ENCODE measurements around the gene MPDU1. TPM values are rescaled to one million over a fixed set of nuclear protein-coding genes. Genes with fewer than 3 reads are reported as not detected.

The MPDU1 gene
- polyA plus RNA-seq, 1 experiment = 174 TPM

GRCh38 chr17:7553356-7553755, 30.3 kb upstream of the MPDU1 start:
- DNase-seq (ENCODE audit: low read depth) = no peak
- ChIA-PET CTCF (interaction anchor here (5.9 kb wide), 1 partner anchor 7 kb away, joined by 41 read pairs; the partner anchor contains the start of gene SENP3), POLR2A (no interaction called here)
- Histone ChIP-seq H3K4me3 (ENCODE audit: low read depth, low read length) (no peak overlapping the region), H3K27me3 (ENCODE audit: control insufficient read depth, insufficient read depth, low read length) (no peaks in the 10 kb centered on the region), H3K36me3 (ENCODE audit: control insufficient read depth, insufficient read depth, low read length) (no peaks in the 10 kb centered on the region; the same call in 1 of the 2 replicates)
- TF ChIP-seq CTCF (IDR thresholded peaks at IDR 0.05; ENCODE audit: insufficient read depth, low read depth, low read length) = no peak

GRCh38 chr17:7555320-7555948, 28.2 kb upstream of the MPDU1 start:
- no peak for TF ChIP-seq CTCF (IDR thresholded peaks at IDR 0.05; ENCODE audit: insufficient read depth, low read depth, low read length)
- Histone ChIP-seq H3K4me3 (ENCODE audit: low read depth, low read length) (no peak overlapping the region), H3K27me3 (ENCODE audit: control insufficient read depth, insufficient read depth, low read length) (no peaks in the 10 kb centered on the region), H3K36me3 (ENCODE audit: control insufficient read depth, insufficient read depth, low read length) (no peaks in the 10 kb centered on the region; the same call in 1 of the 2 replicates)
- no peak for DNase-seq (ENCODE audit: low read depth)
- CTCF ChIA-PET = interaction anchor here (0.5 to 1.4 kb wide), 4 partner anchors 22 to 117 kb away, joined by 3 to 4 read pairs (median 3); partner anchors contain the start of gene FGF11
- POLR2A ChIA-PET = interaction anchor here (0.5 to 0.6 kb wide), 2 partner anchors 67 to 117 kb away, joined by 3 to 5 read pairs; no protein-coding TSS in a partner anchor

GRCh38 chr17:7556627-7557026, 27.0 kb upstream of the MPDU1 start:
- Histone ChIP-seq H3K4me3 (ENCODE audit: low read depth, low read length) (no peak overlapping the region), H3K27me3 (ENCODE audit: control insufficient read depth, insufficient read depth, low read length) (no peaks in the 10 kb centered on the region), H3K36me3 (ENCODE audit: control insufficient read depth, insufficient read depth, low read length) (no peaks in the 10 kb centered on the region; the same call in 1 of the 2 replicates)
- ChIA-PET POLR2A (no interaction called here), CTCF (interaction anchor here (2.6 kb wide), 2 partner anchors 33 to 42 kb away, joined by 11 to 20 read pairs; partner anchors contain the start of gene SOX15)
- no peak for TF ChIP-seq CTCF (IDR thresholded peaks at IDR 0.05; ENCODE audit: insufficient read depth, low read depth, low read length)
- no peak for DNase-seq (ENCODE audit: low read depth)

GRCh38 chr17:7557147-7557764, 26.4 kb upstream of the MPDU1 start:
- H3K4me3 ChIP-seq (ENCODE audit: low read depth, low read length) = no peak overlapping the region
- DNase-seq (ENCODE audit: low read depth) = no peak
- H3K36me3 ChIP-seq (ENCODE audit: control insufficient read depth, insufficient read depth, low read length) = no peaks in the 10 kb centered on the region; the same call in 1 of the 2 replicates
- TF ChIP-seq CTCF (IDR thresholded peaks at IDR 0.05; ENCODE audit: insufficient read depth, low read depth, low read length) = no peak
- POLR2A ChIA-PET = no interaction called here
- H3K27me3 ChIP-seq (ENCODE audit: control insufficient read depth, insufficient read depth, low read length) = no peaks in the 10 kb centered on the region
- CTCF ChIA-PET = interaction anchor here (1.0 to 2.6 kb wide), 5 partner anchors 32 to 512 kb away, joined by 3 to 20 read pairs (median 9); partner anchors contain the start of gene SOX15
